H1 (cell line): ENCODE results near the gene RBBP8. TPM values are rescaled to one million over a fixed set of nuclear protein-coding genes. Genes with fewer than 3 reads are reported as not detected.

Experiments
- CTCF ChIA-PET: fragments of 300-600 bp; sonication (Branson Sonifier 250); formaldehyde crosslinking; loops from one replicate; lab custom pipeline; 2021; ENCODE audit not compliant: partially characterized antibody; lab: Charles Lee
- POLR2A ChIA-PET: fragments of 300-600 bp; sonication (Branson Sonifier 250); formaldehyde crosslinking; loops from one replicate; lab custom pipeline; 2021; ENCODE audit warnings: inconsistent platforms; ENCODE audit not compliant: partially characterized antibody; lab: Charles Lee
- DNase-seq, 2 experiments: peaks; one replicate each; pipeline versions ENCODE4 v3.0.0 to v3.0.0-alpha.2; 2010 to 2022; ENCODE audit warnings: low spot score in 2 of 2, low read depth in 1 of 2, mixed read lengths in 1 of 2
- FAIRE-seq: peaks from 2 replicates; lab custom pipeline; 2011; peaks lifted over from hg19 to GRCh38; lab: Jason Lieb, UNC
- H2AFZ ChIP-seq: 2 replicates; pipeline ENCODE4 v1.8.1; 2012; ENCODE audit warnings: low read length, inconsistent platforms
- H2AK5ac ChIP-seq: 2 replicates; pipeline ENCODE4 v1.6.1; 2013; ENCODE audit warnings: low read depth, low read length
- H2BK120ac ChIP-seq: replicated peaks from 2 replicates; pipeline ENCODE3; 2013; ENCODE audit warnings: low read depth, low read length, inconsistent platforms
- H2BK12ac ChIP-seq: 2 replicates; pipeline ENCODE4 v1.6.1; 2013; ENCODE audit warnings: low read depth, low read length
- H2BK15ac ChIP-seq: 2 replicates; pipeline ENCODE4 v1.6.1; 2013; ENCODE audit warnings: low read length
- H2BK20ac ChIP-seq: 2 replicates; pipeline ENCODE4 v1.6.1; 2013; ENCODE audit warnings: low read length
- H2BK5ac ChIP-seq: 2 replicates; pipeline ENCODE4 v1.6.1; 2013; ENCODE audit warnings: low read depth, low read length
- H3K14ac ChIP-seq: 2 replicates; pipeline ENCODE4 v1.6.1; 2013; ENCODE audit warnings: inconsistent platforms; ENCODE audit not compliant: insufficient read length
- H3K18ac ChIP-seq: 2 replicates; pipeline ENCODE4 v1.6.1; 2013; ENCODE audit warnings: low read length; ENCODE audit errors: extremely low read depth
- H3K23ac ChIP-seq: 2 replicates; pipeline ENCODE4 v1.6.1; 2013; ENCODE audit warnings: inconsistent platforms; ENCODE audit not compliant: insufficient read length
- H3K23me2 ChIP-seq: 2 replicates; pipeline ENCODE4 v1.6.1; 2013; ENCODE audit warnings: low read depth, low read length
- H3K27ac ChIP-seq: 2 replicates; pipeline ENCODE4 v1.6.1; 2011; ENCODE audit warnings: low read depth, low read length, inconsistent platforms
- H3K27me3 ChIP-seq, 4 experiments: replicated peaks in 1 of 4; 1 replicate in 1 of 4; 2 replicates in 3 of 4; pipeline versions ENCODE4 v1.6.1 to v1.8.1; 2011 to 2013; ENCODE audit warnings: low read length in 3 of 4, mild to moderate bottlenecking in 3 of 4, inconsistent platforms in 2 of 4, mixed read lengths in 2 of 4, moderate library complexity in 1 of 4; ENCODE audit not compliant: control insufficient read depth in 3 of 4, insufficient read depth in 3 of 4; ENCODE audit errors: extremely low read depth in 1 of 4
- H3K36me3 ChIP-seq, 4 experiments: 2 replicates each; pipeline versions ENCODE4 v1.6.1 to v1.8.1; 2011 to 2013; ENCODE audit warnings: mild to moderate bottlenecking in 4 of 4, low read length in 3 of 4, moderate library complexity in 2 of 4, control low read depth in 1 of 4, inconsistent platforms in 1 of 4; ENCODE audit not compliant: insufficient read depth in 4 of 4, control insufficient read depth in 2 of 4
- H3K4ac ChIP-seq: replicated peaks from 2 replicates; pipeline ENCODE3; 2013; ENCODE audit warnings: low read length, low read depth, mixed read lengths, inconsistent platforms; ENCODE audit not compliant: insufficient read length
- H3K4me1 ChIP-seq, 4 experiments: replicated peaks in 1 of 4; 1 replicate in 1 of 4; 2 replicates in 3 of 4; pipeline versions ENCODE4 v1.6.1 to v1.8.1; 2011 to 2013; ENCODE audit warnings: low read length in 3 of 4, inconsistent platforms in 2 of 4, mixed read lengths in 1 of 4; ENCODE audit not compliant: insufficient read depth in 4 of 4, control insufficient read depth in 3 of 4
- H3K4me2 ChIP-seq, 2 experiments: 2 replicates each; pipeline versions ENCODE4 v1.6.1 to v1.8.1; 2011 to 2013; ENCODE audit warnings: low read depth in 2 of 2, low read length in 2 of 2, control low read depth in 1 of 2, inconsistent platforms in 1 of 2, mild to moderate bottlenecking in 1 of 2; ENCODE audit not compliant: insufficient read depth in 1 of 2
- H3K4me3 ChIP-seq, 4 experiments: fragments of 200-600, 300-600 bp in 1 of 4; sonication (generic), shearing (Covaris generic), sonication (Bioruptor Twin) in 1 of 4; 2 replicates each; pipeline versions ENCODE4 v1.5.1 to v1.8.1; 2011 to 2016; ENCODE audit warnings: low read length in 4 of 4, low read depth in 3 of 4, control low read depth in 2 of 4, inconsistent platforms in 2 of 4, mild to moderate bottlenecking in 2 of 4, mixed read lengths in 1 of 4, moderate library complexity in 1 of 4; ENCODE audit not compliant: insufficient read depth in 2 of 4; ENCODE audit errors: extremely low read depth in 1 of 4
- H3K56ac ChIP-seq: replicated peaks from 2 replicates; pipeline ENCODE3; 2013; ENCODE audit warnings: low read depth, mild to moderate bottlenecking, mixed read lengths, low read length, inconsistent platforms; ENCODE audit not compliant: insufficient read length
- H3K79me1 ChIP-seq: 2 replicates; pipeline ENCODE4 v1.6.1; 2013; ENCODE audit warnings: low read depth, low read length, control low read depth
- H3K79me2 ChIP-seq, 2 experiments: 2 replicates each; pipeline versions ENCODE4 v1.6.1 to v1.8.1; 2012 to 2013; ENCODE audit warnings: low read length in 2 of 2, mild to moderate bottlenecking in 2 of 2, inconsistent platforms in 1 of 2; ENCODE audit not compliant: insufficient read depth in 2 of 2, control insufficient read depth in 1 of 2
- H3K9ac ChIP-seq, 4 experiments: replicated peaks in 1 of 4; 1 replicate in 1 of 4; 2 replicates in 3 of 4; pipeline versions ENCODE4 v1.6.1 to v1.8.1; 2011 to 2013; ENCODE audit warnings: low read depth in 3 of 4, low read length in 3 of 4, control low read depth in 2 of 4, mild to moderate bottlenecking in 2 of 4, moderate library complexity in 2 of 4, inconsistent platforms in 1 of 4; ENCODE audit errors: extremely low read depth in 1 of 4
- H3K9me3 ChIP-seq, 2 experiments: 2 replicates each; pipeline versions ENCODE4 v1.6.1 to v1.8.1; 2012 to 2013; ENCODE audit warnings: mild to moderate bottlenecking in 2 of 2, moderate library complexity in 2 of 2, control low read depth in 1 of 2, inconsistent platforms in 1 of 2, low read depth in 1 of 2, low read length in 1 of 2, mixed read lengths in 1 of 2; ENCODE audit not compliant: insufficient read depth in 2 of 2
- H4K20me1 ChIP-seq, 2 experiments: replicated peaks in 1 of 2; 2 replicates each; pipeline versions ENCODE3 to v1.8.1; 2011 to 2013; ENCODE audit warnings: inconsistent platforms in 2 of 2, low read length in 2 of 2, mild to moderate bottlenecking in 1 of 2; ENCODE audit not compliant: insufficient read depth in 2 of 2, control insufficient read depth in 1 of 2
- H4K5ac ChIP-seq: 2 replicates; pipeline ENCODE4 v1.6.1; 2013; ENCODE audit warnings: low read length, low read depth, mixed read lengths, inconsistent platforms; ENCODE audit not compliant: insufficient read length
- H4K8ac ChIP-seq: 2 replicates; pipeline ENCODE4 v1.8.0; 2013; ENCODE audit warnings: mild to moderate bottlenecking, moderate library complexity, low read length, inconsistent platforms; ENCODE audit not compliant: insufficient read depth; ENCODE audit errors: extremely low read depth
- H4K91ac ChIP-seq: replicated peaks from 2 replicates; pipeline ENCODE3; 2013; ENCODE audit warnings: low read length, mixed read lengths, inconsistent platforms; ENCODE audit not compliant: insufficient read length
- CBX5 ChIP-seq: fragments of 300-800, 300-1000 bp; sonication (generic); IDR thresholded peaks from 2 replicates; pipeline ENCODE4 v1.7.1; 2016; ENCODE audit warnings: antibody characterized with exemption, low read length, low read depth
- HDAC2 ChIP-seq, 2 experiments: fragments of 300-600 bp in 1 of 2; sonication (generic) in 1 of 2; IDR thresholded peaks; 2 replicates each; pipeline ENCODE4 v1.6.1; 2011 to 2012; ENCODE audit warnings: low read depth in 2 of 2, low read length in 2 of 2, mild to moderate bottlenecking in 2 of 2, moderate library complexity in 2 of 2, borderline replicate concordance in 1 of 2, inconsistent platforms in 1 of 2
- KDM4A ChIP-seq: IDR thresholded peaks from one replicate; pipeline ENCODE4 v1.7.1; 2012; ENCODE audit warnings: low read depth, mild to moderate bottlenecking, moderate library complexity, low read length, inconsistent platforms; ENCODE audit not compliant: severe bottlenecking
- KDM5A ChIP-seq: fragments of 200-600 bp; IDR thresholded peaks from 2 replicates; pipeline ENCODE4 v1.7.1; 2012; ENCODE audit warnings: mild to moderate bottlenecking, low read length, inconsistent platforms, mixed read lengths
- POU5F1 ChIP-seq: IDR thresholded peaks from 2 replicates; pipeline ENCODE4 v1.6.1; 2011; ENCODE audit warnings: low read depth, mild to moderate bottlenecking, low read length, moderate library complexity
- RAD21 ChIP-seq, 2 experiments: IDR thresholded peaks in 1 of 2; conservative IDR thresholded peaks in 1 of 2; 2 replicates each; pipeline ENCODE4 v1.6.1; 2011; ENCODE audit warnings: low read depth in 2 of 2, low read length in 2 of 2, improper control_type of control experiment in 1 of 2, inconsistent platforms in 1 of 2, mild to moderate bottlenecking in 1 of 2, moderate library complexity in 1 of 2
- RBBP5 ChIP-seq: IDR thresholded peaks from 2 replicates; pipeline ENCODE4 v1.7.1; 2012; ENCODE audit warnings: low read depth, mild to moderate bottlenecking, inconsistent platforms, low read length, moderate library complexity, borderline replicate concordance
- SAP30 ChIP-seq: fragments of 300-600 bp; sonication (generic); IDR thresholded peaks from 2 replicates; pipeline ENCODE4 v1.7.1; 2012; ENCODE audit warnings: low read length, moderate library complexity, mild to moderate bottlenecking, inconsistent platforms; ENCODE audit not compliant: insufficient read depth, insufficient replicate concordance
- SIX5 ChIP-seq: IDR thresholded peaks from 2 replicates; pipeline ENCODE4 v1.6.1; 2011; ENCODE audit warnings: mild to moderate bottlenecking, low read depth, low read length
- TEAD4 ChIP-seq: IDR thresholded peaks from 2 replicates; pipeline ENCODE4 v1.6.1; 2012; ENCODE audit warnings: low read depth, low read length, inconsistent platforms, mixed read lengths
- ZNF274 ChIP-seq: IDR thresholded peaks from 2 replicates; pipeline ENCODE4 v1.7.0; 2012; ENCODE audit warnings: low read length, borderline replicate concordance; ENCODE audit errors: extremely low read depth
- WGBS, 2 experiments: shearing (Covaris generic) in 1 of 2; methylation state at CpG; one replicate each; pipeline versions ENCODE4 v1.1.6 to v1.1.7; 2013 to 2015; ENCODE audit warnings: low lambda C conversion rate in 2 of 2, mixed read lengths in 2 of 2, inconsistent platforms in 1 of 2, low coverage in 1 of 2, missing lambda C conversion rate in 1 of 2; ENCODE audit not compliant: insufficient replicate concordance in 2 of 2, insufficient coverage in 1 of 2, insufficient read length in 1 of 2; ENCODE audit errors: extremely low coverage in 1 of 2, missing lambda C conversion rate in 1 of 2; 5-methylcytosine and 5-hydroxymethylcytosine counted together
- polyA plus RNA-seq, 7 experiments: library from polyadenylated mRNA; depleted of rRNA in 3 of 7; stranded (reverse) in 5 of 7; unstranded in 2 of 7; fragments of >200 nt in 5 of 7; fragments of 200-250 nt in 2 of 7; gene quantifications; 1 replicate in 5 of 7; 2 replicates in 1 of 7; 4 replicates in 1 of 7; pipeline versions ENCODE4 v1.2.1 to v1.2.3, GENCODE V29; 2011 to 2013; ENCODE audit warnings: missing spikeins in 2 of 7, mixed read lengths in 2 of 7
- total RNA-seq: library from RNA; stranded (reverse); fragmentation: NEBNext Ultra II Directional; extraction: Animal tissue kit (Norgen Biotek cat#: 25700); gene quantifications from 2 replicates; pipeline ENCODE4 v1.2.1, GENCODE V29; 2021
- TF ChIP-seq, protein P1 (sequence below): IDR thresholded peaks from 2 replicates; pipeline ENCODE4 v1.6.1; 2012; ENCODE audit warnings: inconsistent platforms

RBBP8 gene
- total and polyA plus RNA-seq, 2 of the 8 experiments (the other 6 are each of a cell fraction or from before 2014, with no cell fraction given), result 16.1 to 65.8 TPM

DNA sequence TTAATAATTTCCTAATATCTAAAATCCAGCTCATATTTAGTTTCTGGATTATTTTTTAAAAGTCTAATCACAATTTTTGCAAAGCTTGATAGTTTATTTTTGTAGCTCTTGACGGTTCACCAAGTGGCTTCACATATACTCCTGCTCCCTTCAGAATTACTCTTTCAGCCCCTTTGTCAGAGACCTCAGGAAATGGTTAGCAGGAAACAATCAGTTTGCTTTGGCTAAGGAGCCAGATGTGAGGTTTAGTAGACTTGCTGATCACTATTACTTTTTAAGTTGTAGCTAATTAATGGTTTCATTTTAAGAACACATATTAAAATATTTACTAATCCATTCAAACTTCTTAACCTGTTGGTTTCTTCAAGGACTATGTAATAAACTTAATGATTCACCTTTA is 2.3 kb downstream of the RBBP8 start:
- Histone ChIP-seq H4K8ac (no peak overlapping the region), H2AK5ac (no peak overlapping the region), H3K14ac (no peak overlapping the region), H2BK15ac (no peak overlapping the region), H3K23ac (no peak overlapping the region), H3K23me2 (peaks cover 6% of the 10 kb centered on the region), H2AFZ (no peak overlapping the region), H2BK120ac (no peak overlapping the region), H3K27ac (no peak overlapping the region), H3K4ac (no peak overlapping the region), H4K5ac (no peak overlapping the region), H3K9ac (no peak overlapping the region), H3K36me3 (peaks cover 0 to 29% (median 12%) of the 10 kb centered on the region in 4 experiments; a peak in 5 of 8 replicates), H3K79me1 (no peaks in the 10 kb centered on the region; the same call in 1 of the 2 replicates), H3K27me3 (no peaks in the 10 kb centered on the region), H3K56ac (no peak overlapping the region), H3K4me1 (peaks cover 0 to 2% (median 0%) of the 10 kb centered on the region in 4 experiments; a peak in 1 of 7 replicates), H3K4me2 (peak overlapping the region; percentile 34 to 92; a peak in 2 of 4 replicates), H2BK12ac (no peak overlapping the region), H4K20me1 (no peaks in the 10 kb centered on the region), H2BK5ac (no peak overlapping the region), H2BK20ac (no peak overlapping the region), H3K79me2 (peaks cover 0 to 37% of the 10 kb centered on the region in 2 experiments; a peak in 3 of 4 replicates), H3K18ac (no peak overlapping the region), H3K9me3 (no peaks in the 10 kb centered on the region), H4K91ac (no peak overlapping the region), H3K4me3 (0 out of 8 replicates have a peak overlapping the region, but pooled peaks of 1 of the 4 experiments have one; percentile 34)
- no peak for FAIRE-seq
- ChIA-PET CTCF (no interaction called here), POLR2A (interaction anchor here (0.6 to 1.2 kb wide), 3 partner anchors 26 to 202 kb away, joined by 3 to 8 read pairs (median 3); no protein-coding TSS in a partner anchor)
- DNase-seq, result no peak
- WGBS, 2 experiments, result 29% methylated on average over 1 of the region's 1 CpG; no CpG with 5 or more reads in 1 of the 2 experiments
- no peak for TF ChIP-seq TEAD4
- TF ChIP-seq KDM5A, result no peak
- no peak for TF ChIP-seq SIX5
- no peak for TF ChIP-seq RAD21 (IDR thresholded peaks at IDR 0.05 in 1 of 2, conservative IDR thresholded peaks at IDR 0.05 in 1 of 2; ENCODE audit: low read depth in 2 of 2, low read length in 2 of 2)
- no peak for TF ChIP-seq CBX5
- TF ChIP-seq ZNF274, result no peak
- TF ChIP-seq, protein P1, sequence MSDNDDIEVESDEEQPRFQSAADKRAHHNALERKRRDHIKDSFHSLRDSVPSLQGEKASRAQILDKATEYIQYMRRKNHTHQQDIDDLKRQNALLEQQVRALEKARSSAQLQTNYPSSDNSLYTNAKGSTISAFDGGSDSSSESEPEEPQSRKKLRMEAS, result no peak
- no peak for TF ChIP-seq SAP30
- TF ChIP-seq RBBP5, result no peak
- no peak for TF ChIP-seq KDM4A
- TF ChIP-seq POU5F1, result no peak
- TF ChIP-seq HDAC2 (IDR thresholded peaks at IDR 0.05; ENCODE audit: borderline replicate concordance in 1 of 2, low read depth in 2 of 2, low read length in 2 of 2), result no peak
